Trophoblast cell (in vitro differentiated cells and primary cell): Measurements from ENCODE around the gene SAAL1. TPM values are rescaled to one million over a fixed set of nuclear protein-coding genes. Genes with fewer than 3 reads are reported as not detected.

ENCODE experiments used
- DNase-seq, 2 donors: peaks; one replicate each; pipeline ENCODE4 v3.0.0-alpha.2; 2016
- H2AFZ ChIP-seq: 2 replicates; pipeline ENCODE4 v1.6.1; 2013; ENCODE audit warnings: low read length, moderate library complexity, mild to moderate bottlenecking; ENCODE audit not compliant: insufficient read depth, poor library complexity
- H2AK5ac ChIP-seq: 2 replicates; pipeline ENCODE4 v1.6.1; 2013; ENCODE audit warnings: mild to moderate bottlenecking, low read length
- H2BK120ac ChIP-seq: 2 replicates; pipeline ENCODE4 v1.6.1; 2013; ENCODE audit warnings: low read length, mild to moderate bottlenecking, moderate library complexity; ENCODE audit not compliant: insufficient read depth, poor library complexity
- H2BK12ac ChIP-seq: 2 replicates; pipeline ENCODE4 v1.6.1; 2013; ENCODE audit warnings: mild to moderate bottlenecking, low read length, moderate library complexity
- H2BK5ac ChIP-seq: 2 replicates; pipeline ENCODE4 v1.6.1; 2013; ENCODE audit warnings: low read length, low read depth, moderate library complexity, mild to moderate bottlenecking; ENCODE audit not compliant: poor library complexity
- H3K14ac ChIP-seq: 2 replicates; pipeline ENCODE4 v1.6.1; 2013; ENCODE audit warnings: mild to moderate bottlenecking, low read length
- H3K18ac ChIP-seq: 2 replicates; pipeline ENCODE4 v1.6.1; 2013; ENCODE audit warnings: mild to moderate bottlenecking, low read length
- H3K23ac ChIP-seq: 2 replicates; pipeline ENCODE4 v1.6.1; 2013; ENCODE audit warnings: low read length
- H3K27ac ChIP-seq: 2 replicates; pipeline ENCODE4 v1.5.1; 2013; ENCODE audit warnings: low read depth, mild to moderate bottlenecking, inconsistent platforms, low read length, moderate library complexity
- H3K27me3 ChIP-seq: 2 replicates; pipeline ENCODE4 v1.6.1; 2013; ENCODE audit warnings: inconsistent platforms, mild to moderate bottlenecking, low read length, moderate library complexity; ENCODE audit not compliant: insufficient read depth
- H3K36me3 ChIP-seq, 2 experiments: 1 replicate in 1 of 2; 2 replicates in 1 of 2; pipeline ENCODE4 v1.6.1; 2013; ENCODE audit warnings: low read length in 2 of 2, mild to moderate bottlenecking in 2 of 2, moderate library complexity in 1 of 2; ENCODE audit not compliant: insufficient read depth in 2 of 2, control insufficient read depth in 1 of 2
- H3K4ac ChIP-seq: 2 replicates; pipeline ENCODE4 v1.6.1; 2013; ENCODE audit warnings: low read depth, mild to moderate bottlenecking, low read length, moderate library complexity
- H3K4me1 ChIP-seq, 2 experiments: 1 replicate in 1 of 2; 2 replicates in 1 of 2; pipeline ENCODE4 v1.6.1; 2013; ENCODE audit warnings: low read length in 2 of 2, mild to moderate bottlenecking in 2 of 2, moderate library complexity in 1 of 2; ENCODE audit not compliant: insufficient read depth in 2 of 2, control insufficient read depth in 1 of 2
- H3K4me2 ChIP-seq: 2 replicates; pipeline ENCODE4 v1.6.1; 2013; ENCODE audit warnings: inconsistent platforms, mild to moderate bottlenecking, low read length, moderate library complexity
- H3K4me3 ChIP-seq: 2 replicates; pipeline ENCODE4 v1.5.1; 2013; ENCODE audit warnings: mild to moderate bottlenecking, low read depth, low read length, inconsistent platforms
- H3K79me1 ChIP-seq: one replicate; pipeline ENCODE4 v1.6.1; 2013; ENCODE audit warnings: low read length
- H3K79me2 ChIP-seq: 2 replicates; pipeline ENCODE4 v1.6.1; 2013; ENCODE audit warnings: low read length, mild to moderate bottlenecking; ENCODE audit not compliant: control insufficient read depth, insufficient read depth, poor library complexity
- H3K9ac ChIP-seq: 2 replicates; pipeline ENCODE4 v1.6.1; 2013; ENCODE audit warnings: mild to moderate bottlenecking, low read length
- H3K9me3 ChIP-seq: 2 replicates; pipeline ENCODE4 v1.6.1; 2013; ENCODE audit warnings: low read depth, mild to moderate bottlenecking, control low read depth, inconsistent platforms, low read length; ENCODE audit not compliant: insufficient read depth
- H4K12ac ChIP-seq: 2 replicates; pipeline ENCODE4 v1.6.1; 2013; ENCODE audit warnings: low read depth, mild to moderate bottlenecking, low read length, moderate library complexity
- H4K8ac ChIP-seq: 2 replicates; pipeline ENCODE4 v1.6.1; 2013; ENCODE audit warnings: low read depth, mild to moderate bottlenecking, low read length, moderate library complexity
- H4K91ac ChIP-seq: one replicate; pipeline ENCODE4 v1.6.1; 2013; ENCODE audit warnings: low read depth, mild to moderate bottlenecking, low read length, moderate library complexity
- WGBS: extraction: QIAGEN DNeasy Blood & Tissue Kit; methylation state at CpG from one replicate; pipeline ENCODE4 v1.1.7; 2013; ENCODE audit warnings: missing lambda C conversion rate; ENCODE audit not compliant: insufficient read length, insufficient coverage; ENCODE audit errors: extremely low coverage; 5-methylcytosine and 5-hydroxymethylcytosine counted together
- polyA plus RNA-seq: library from polyadenylated mRNA; stranded (reverse); fragments of 200-250 nt; gene quantifications from 2 replicates; pipeline ENCODE4 v1.2.3, GENCODE V29; 2013

SAAL1 gene, protein sequence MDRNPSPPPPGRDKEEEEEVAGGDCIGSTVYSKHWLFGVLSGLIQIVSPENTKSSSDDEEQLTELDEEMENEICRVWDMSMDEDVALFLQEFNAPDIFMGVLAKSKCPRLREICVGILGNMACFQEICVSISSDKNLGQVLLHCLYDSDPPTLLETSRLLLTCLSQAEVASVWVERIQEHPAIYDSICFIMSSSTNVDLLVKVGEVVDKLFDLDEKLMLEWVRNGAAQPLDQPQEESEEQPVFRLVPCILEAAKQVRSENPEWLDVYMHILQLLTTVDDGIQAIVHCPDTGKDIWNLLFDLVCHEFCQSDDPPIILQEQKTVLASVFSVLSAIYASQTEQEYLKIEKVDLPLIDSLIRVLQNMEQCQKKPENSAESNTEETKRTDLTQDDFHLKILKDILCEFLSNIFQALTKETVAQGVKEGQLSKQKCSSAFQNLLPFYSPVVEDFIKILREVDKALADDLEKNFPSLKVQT
- polyA plus RNA-seq, result 35.7 and 36.2 TPM in 2 replicates

DNA sequence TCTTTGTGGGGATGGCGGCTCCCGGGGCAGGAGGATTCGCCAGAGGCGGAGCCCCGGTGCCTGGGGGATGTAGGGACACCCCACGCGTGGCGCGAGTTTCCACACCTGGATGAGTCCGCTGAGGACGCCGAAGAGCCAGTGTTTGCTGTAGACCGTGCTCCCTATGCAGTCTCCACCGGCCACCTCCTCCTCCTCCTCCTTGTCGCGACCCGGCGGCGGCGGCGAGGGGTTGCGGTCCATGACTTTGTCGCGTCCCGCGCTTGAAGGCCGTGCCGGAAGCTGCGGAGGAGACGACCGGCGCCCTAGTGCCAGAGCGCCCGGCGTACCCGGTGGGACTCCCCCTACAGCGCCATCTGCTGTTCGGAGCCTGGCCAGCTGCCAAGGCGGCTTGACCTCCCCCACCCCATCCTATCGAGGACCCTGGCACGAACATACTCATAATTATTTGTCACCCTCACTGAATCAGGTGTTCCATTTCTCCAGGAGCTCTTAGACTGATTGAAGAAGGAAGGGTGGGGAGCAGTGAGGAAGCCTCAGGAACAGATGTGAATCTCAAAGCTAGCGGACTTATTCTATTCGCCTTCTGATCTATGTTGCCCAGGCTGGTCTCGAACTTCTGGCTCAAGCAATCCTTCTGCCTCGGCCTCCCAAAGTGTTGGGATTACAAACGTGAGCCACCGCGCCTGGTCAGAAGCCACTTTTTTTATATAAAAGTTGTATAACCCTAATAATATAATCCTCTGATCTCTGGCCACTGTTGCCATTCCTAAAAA is at the start of gene SAAL1:
TSS of gene SAAL1 (minus strand) at position 281 of the 773 bp plus-strand sequence. CDS start at position 240, 41 bp downstream.
- Histone ChIP-seq H2BK12ac (no peak within 1 kb of the TSS), H2AK5ac (peak within 1 kb of the TSS; percentile 77), H3K4me1 (peaks cover 0 to 2% of the 10 kb centered on the region in 2 experiments), H3K79me2 (peaks cover 6% of the 10 kb centered on the region), H4K91ac (peak within 1 kb of the TSS; percentile 90), H3K4me3 (peak within 1 kb of the TSS; percentile 93), H4K8ac (peak within 1 kb of the TSS; percentile 99), H3K4ac (peak within 1 kb of the TSS; percentile 82), H2BK120ac (peak within 1 kb of the TSS; percentile 89), H3K36me3 (peaks cover 3 to 14% of the 10 kb centered on the region in 2 experiments), H4K12ac (peak within 1 kb of the TSS; percentile 89), H3K18ac (peak within 1 kb of the TSS; percentile 98), H3K27ac (no peak within 1 kb of the TSS), H3K4me2 (peak within 1 kb of the TSS; percentile 79), H3K23ac (no peak within 1 kb of the TSS), H3K9ac (peak within 1 kb of the TSS; percentile 91), H2BK5ac (peak within 1 kb of the TSS; percentile 50), H3K14ac (peak within 1 kb of the TSS; percentile 96), H2AFZ (peak within 1 kb of the TSS; percentile 98), H3K9me3 (no peaks in the 10 kb centered on the region), H3K79me1 (peaks cover 3% of the 10 kb centered on the region), H3K27me3 (no peaks in the 10 kb centered on the region)
- no CpG with 5 or more reads among the region's 48 CpGs for WGBS
- peak; percentile 79 to 90 for DNase-seq

DNA sequence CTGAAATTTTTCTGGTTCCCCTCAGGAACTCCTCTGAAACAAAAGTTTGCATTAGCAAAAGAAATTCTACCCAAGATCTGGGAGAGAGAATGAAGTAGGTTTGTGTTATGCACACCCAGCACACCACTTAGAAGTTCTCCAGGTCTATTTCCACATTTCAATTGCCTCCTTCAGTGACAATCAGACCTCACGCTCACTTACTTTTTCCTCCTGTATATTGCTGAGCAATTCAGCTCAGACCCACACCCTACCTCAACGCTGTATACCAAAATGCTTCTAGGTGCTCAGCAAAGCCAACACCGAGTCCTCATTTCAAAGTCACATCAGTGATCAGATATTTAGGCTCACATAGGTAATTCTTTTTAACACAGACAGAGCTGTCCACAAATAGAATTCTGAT is 45.7 kb upstream of the SAAL1 start:
- Histone ChIP-seq H4K12ac (no peak overlapping the region), H3K14ac (no peak overlapping the region), H2BK5ac (no peak overlapping the region), H3K9ac (no peak overlapping the region), H2AK5ac (no peak overlapping the region), H3K4me2 (no peak overlapping the region), H3K4me1 (no peaks in the 10 kb centered on the region), H2BK12ac (no peak overlapping the region), H3K79me2 (no peaks in the 10 kb centered on the region), H2BK120ac (no peak overlapping the region), H3K23ac (no peak overlapping the region), H3K36me3 (no peaks in the 10 kb centered on the region), H4K91ac (no peak overlapping the region), H3K79me1 (no peaks in the 10 kb centered on the region), H4K8ac (no peak overlapping the region), H2AFZ (no peak overlapping the region), H3K27me3 (no peaks in the 10 kb centered on the region), H3K18ac (no peak overlapping the region), H3K9me3 (peaks cover 2% of the 10 kb centered on the region), H3K27ac (no peak overlapping the region), H3K4ac (no peak overlapping the region), H3K4me3 (no peak overlapping the region)
- DNase-seq, result no peak
- no CpG with 5 or more reads among the region's 3 CpGs for WGBS

DNA sequence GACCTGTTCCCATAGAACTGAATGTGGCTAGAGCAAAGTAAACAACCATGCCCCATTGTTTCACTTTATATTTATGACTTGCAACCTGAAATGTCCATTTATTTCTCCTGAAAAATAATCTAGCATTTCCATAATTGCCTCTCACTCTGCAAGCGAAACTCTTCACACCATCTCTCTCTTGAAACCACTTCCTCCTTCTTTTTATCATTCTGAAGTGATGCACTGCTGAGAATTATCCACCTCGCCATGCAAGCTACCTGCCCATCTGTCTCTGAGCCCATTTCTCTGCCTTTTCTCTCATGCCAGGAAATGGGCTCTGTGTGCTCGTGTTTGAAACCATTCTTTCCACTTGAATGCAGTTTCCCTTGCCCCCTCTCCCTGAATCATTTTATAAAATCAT is 40.0 kb upstream of the SAAL1 start:
- H2AFZ ChIP-seq, result no peak overlapping the region
- no peak overlapping the region for H3K14ac ChIP-seq
- no peaks in the 10 kb centered on the region for H3K36me3 ChIP-seq
- H4K12ac ChIP-seq, result no peak overlapping the region
- no peaks in the 10 kb centered on the region for H3K27me3 ChIP-seq
- no peak overlapping the region for H2BK12ac ChIP-seq
- no peaks in the 10 kb centered on the region for H3K9me3 ChIP-seq
- H3K79me2 ChIP-seq, result no peaks in the 10 kb centered on the region
- WGBS, result no CpG with 5 or more reads among the region's 3 CpGs
- no peaks in the 10 kb centered on the region for H3K4me1 ChIP-seq
- no peak overlapping the region for H3K27ac ChIP-seq
- no peak overlapping the region for H4K8ac ChIP-seq
- H3K9ac ChIP-seq, result no peak overlapping the region
- H4K91ac ChIP-seq, result no peak overlapping the region
- H3K4ac ChIP-seq, result no peak overlapping the region
- H3K18ac ChIP-seq, result no peak overlapping the region
- no peaks in the 10 kb centered on the region for H3K79me1 ChIP-seq
- H2BK5ac ChIP-seq, result no peak overlapping the region
- H2AK5ac ChIP-seq, result no peak overlapping the region
- H3K23ac ChIP-seq, result no peak overlapping the region
- no peak overlapping the region for H2BK120ac ChIP-seq
- no peak for DNase-seq
- no peak overlapping the region for H3K4me2 ChIP-seq
- no peak overlapping the region for H3K4me3 ChIP-seq

DNA sequence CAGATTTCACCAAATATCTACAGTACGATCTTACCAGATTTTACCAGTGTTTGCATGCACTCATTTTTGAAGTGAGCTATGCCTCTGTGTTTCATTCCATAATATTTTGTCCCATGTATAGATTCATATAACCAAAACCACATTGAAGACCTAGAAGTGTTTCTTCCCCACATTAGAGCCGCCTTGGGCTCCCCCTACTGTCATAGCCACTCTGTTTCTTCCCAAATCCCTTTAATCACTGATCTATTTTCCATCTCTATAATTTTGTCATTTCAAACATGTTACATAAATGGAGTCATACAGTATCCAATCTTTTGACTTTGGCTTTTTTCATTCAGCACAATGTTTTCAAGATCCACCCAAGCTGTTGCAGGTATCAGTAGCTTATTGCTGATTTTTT is 39.1 kb upstream of the SAAL1 start:
- DNase-seq, result no peak
- Histone ChIP-seq H4K8ac (no peak overlapping the region), H3K79me1 (no peaks in the 10 kb centered on the region), H3K18ac (no peak overlapping the region), H2BK120ac (no peak overlapping the region), H2AK5ac (no peak overlapping the region), H3K4ac (no peak overlapping the region), H3K79me2 (no peaks in the 10 kb centered on the region), H4K12ac (no peak overlapping the region), H3K9ac (no peak overlapping the region), H3K23ac (no peak overlapping the region), H3K27ac (no peak overlapping the region), H2BK12ac (no peak overlapping the region), H2AFZ (no peak overlapping the region), H4K91ac (no peak overlapping the region), H3K14ac (no peak overlapping the region), H2BK5ac (no peak overlapping the region), H3K27me3 (no peaks in the 10 kb centered on the region), H3K36me3 (no peaks in the 10 kb centered on the region), H3K4me3 (no peak overlapping the region), H3K4me2 (no peak overlapping the region), H3K9me3 (no peaks in the 10 kb centered on the region), H3K4me1 (no peaks in the 10 kb centered on the region)
- WGBS, result no CpG with 5 or more reads among the region's 2 CpGs
